ENCODE results near the gene NYAP2. TPM values are rescaled to one million over a fixed set of nuclear protein-coding genes. Genes with fewer than 3 reads are reported as not detected.
A peak's percentile ranks its signal among the peaks of the same experiment; 100 is the strongest.

NYAP2 gene
- total RNA-seq, 1 donor: not detected

- peak; percentile 5 for DNase-seq (ENCODE audit: low read depth)
- TF ChIP-seq CTCF (IDR thresholded peaks at IDR 0.05; ENCODE audit: insufficient read depth, low read length): no peak
- H3K4me3 ChIP-seq (ENCODE audit: low read depth, low read length): no peak overlapping the region
Observed at GRCh38 chr2:225598426-225598825, 198.9 kb downstream of the NYAP2 start.

GRCh38 chr2:225598897-225599296, 199.4 kb downstream of the NYAP2 start:
- DNase-seq (ENCODE audit: low read depth): peak; percentile 29
- no peak for TF ChIP-seq CTCF (IDR thresholded peaks at IDR 0.05; ENCODE audit: insufficient read depth, low read length)
- H3K4me3 ChIP-seq (ENCODE audit: low read depth, low read length): no peak overlapping the region

- TF ChIP-seq CTCF (IDR thresholded peaks at IDR 0.05; ENCODE audit: insufficient read depth, low read length): no peak
Observed at GRCh38 chr2:225599856-225600255, 200.3 kb downstream of the NYAP2 start.

GRCh38 chr2:225600444-225600843, 200.9 kb downstream of the NYAP2 start:
- DNase-seq (ENCODE audit: low read depth): peak; percentile 7
- TF ChIP-seq CTCF (IDR thresholded peaks at IDR 0.05; ENCODE audit: insufficient read depth, low read length): no peak
- H3K4me3 ChIP-seq (ENCODE audit: low read depth, low read length): no peak overlapping the region

More at GRCh38 chr2:225599856-225600255, 200.3 kb downstream of the NYAP2 start:
- no peak overlapping the region for H3K4me3 ChIP-seq (ENCODE audit: low read depth, low read length)
- no peak for DNase-seq (ENCODE audit: low read depth)

GRCh38 chr2:225600865-225601264, 201.4 kb downstream of the NYAP2 start:
- no peak for DNase-seq (ENCODE audit: low read depth)
- TF ChIP-seq CTCF (IDR thresholded peaks at IDR 0.05; ENCODE audit: insufficient read depth, low read length): no peak

GRCh38 chr2:225602205-225602604, 202.7 kb downstream of the NYAP2 start:
- no peak overlapping the region for H3K4me3 ChIP-seq (ENCODE audit: low read depth, low read length)
- no peak for DNase-seq (ENCODE audit: low read depth)
- no peak for TF ChIP-seq CTCF (IDR thresholded peaks at IDR 0.05; ENCODE audit: insufficient read depth, low read length)

More at GRCh38 chr2:225600865-225601264, 201.4 kb downstream of the NYAP2 start:
- no peak overlapping the region for H3K4me3 ChIP-seq (ENCODE audit: low read depth, low read length)

- no peak for TF ChIP-seq CTCF (IDR thresholded peaks at IDR 0.05; ENCODE audit: insufficient read depth, low read length)
- no peak overlapping the region for H3K4me3 ChIP-seq (ENCODE audit: low read depth, low read length)
- no peak for DNase-seq (ENCODE audit: low read depth)
Observed at GRCh38 chr2:225608136-225608535, 208.6 kb downstream of the NYAP2 start.
